HAP-1 (cell line): ENCODE measurements around the gene SLC30A3.
"Not testable (repeated sequence)": the region's sequence is repeated elsewhere in the genome, so short reads cannot be mapped to it uniquely, and the experiment has no call there.

Experiments used
- DNase-seq, 2 experiments: peaks; one replicate each; pipeline ENCODE4 v3.0.0-alpha.2; 2016 to 2020; ENCODE audit warnings: low spot score in 2 of 2
- H3K27me3 ChIP-seq: fragments of 250-450 bp; sonication (Bioruptor Pico); 2 replicates; pipeline ENCODE4 v1.5.1; 2020; ENCODE audit warnings: low read depth, mild to moderate bottlenecking, moderate library complexity
- H3K36me3 ChIP-seq: fragments of 250-450 bp; sonication (Bioruptor Pico); replicated peaks from 2 replicates; pipeline ENCODE4 v1.5.1; 2020; ENCODE audit warnings: mild to moderate bottlenecking
- H3K4me1 ChIP-seq: fragments of 250-450 bp; sonication (Bioruptor Pico); 2 replicates; pipeline ENCODE4 v1.5.1; 2020; ENCODE audit warnings: mild to moderate bottlenecking
- H3K4me3 ChIP-seq: fragments of 250-450 bp; sonication (Bioruptor Pico); 2 replicates; pipeline ENCODE4 v1.5.1; 2020; ENCODE audit warnings: mild to moderate bottlenecking, moderate library complexity
- H3K9me3 ChIP-seq: fragments of 250-450 bp; sonication (Bioruptor Pico); 2 replicates; pipeline ENCODE4 v1.5.1; 2020; ENCODE audit warnings: mild to moderate bottlenecking, moderate library complexity
- in situ Hi-C: fragments of 300-500 bp; cut with MboI; formaldehyde crosslinking; loops from 3 replicates; pipeline ENCODE4 v1.14.3; 2020; ENCODE audit warnings: low sequenced_read_pairs, inconsistent platforms, mixed read lengths

Gene SLC30A3

DNA sequence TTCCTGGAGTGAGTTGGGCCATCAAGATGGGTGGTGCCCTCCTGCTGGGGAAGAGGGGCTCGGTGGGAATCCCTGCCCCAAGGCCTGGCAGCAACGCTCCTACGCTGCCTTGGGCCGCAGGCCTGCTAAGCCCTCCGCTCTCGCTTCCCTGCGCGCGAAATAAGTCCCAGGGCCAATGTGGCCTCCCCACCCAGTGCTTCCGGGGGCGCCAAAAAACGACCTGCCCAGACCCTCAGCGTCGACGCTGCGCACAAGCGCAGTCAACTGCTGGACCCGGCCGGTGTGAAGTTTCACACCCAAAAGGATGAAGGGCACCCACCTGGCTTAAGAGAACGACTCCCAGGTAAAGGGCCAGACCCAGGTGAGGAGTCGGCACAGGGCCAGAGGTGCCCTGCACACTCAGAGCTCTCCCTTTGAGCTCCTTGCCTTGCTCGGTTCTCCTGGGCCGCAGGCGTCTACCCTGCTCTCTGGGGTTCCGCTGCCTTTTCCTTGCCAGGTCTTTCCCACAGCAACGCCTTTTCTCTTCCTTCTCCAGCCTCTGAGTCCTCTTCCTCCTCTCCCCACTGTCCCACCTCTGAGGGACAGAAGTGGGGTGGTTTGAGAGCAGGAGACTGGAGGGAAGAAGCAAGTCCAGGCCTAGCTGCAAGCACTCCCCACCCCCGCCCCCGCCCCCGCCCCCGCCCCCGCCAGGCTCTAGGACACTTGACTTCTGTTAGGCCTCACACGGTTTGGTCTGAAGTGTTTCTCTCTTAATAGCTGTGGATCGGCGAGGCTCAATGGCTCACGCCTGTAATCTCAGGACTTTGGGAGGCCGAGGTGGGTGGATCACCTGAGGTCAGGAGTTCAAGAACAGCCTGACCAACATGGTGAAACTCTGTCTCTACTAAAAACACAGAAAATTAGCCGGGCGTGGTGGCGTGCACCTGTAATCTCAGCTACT lies 12.6 kb upstream of the SLC30A3 start, which contains the start of gene DNAJC5G:
DNAJC5G (plus strand) TSS at position 223 of the 940 bp plus-strand sequence. CDS start 1,296 bp downstream, outside the sequence.
- Histone ChIP-seq H3K9me3 (no peaks in the 10 kb centered on the region), H3K27me3 (no peaks in the 10 kb centered on the region), H3K4me1 (peaks cover 5% of the 10 kb centered on the region), H3K36me3 (no peaks in the 10 kb centered on the region), H3K4me3 (no peak within 1 kb of the TSS)
- no peak for DNase-seq
- in situ Hi-C loops = no loop called here

DNA sequence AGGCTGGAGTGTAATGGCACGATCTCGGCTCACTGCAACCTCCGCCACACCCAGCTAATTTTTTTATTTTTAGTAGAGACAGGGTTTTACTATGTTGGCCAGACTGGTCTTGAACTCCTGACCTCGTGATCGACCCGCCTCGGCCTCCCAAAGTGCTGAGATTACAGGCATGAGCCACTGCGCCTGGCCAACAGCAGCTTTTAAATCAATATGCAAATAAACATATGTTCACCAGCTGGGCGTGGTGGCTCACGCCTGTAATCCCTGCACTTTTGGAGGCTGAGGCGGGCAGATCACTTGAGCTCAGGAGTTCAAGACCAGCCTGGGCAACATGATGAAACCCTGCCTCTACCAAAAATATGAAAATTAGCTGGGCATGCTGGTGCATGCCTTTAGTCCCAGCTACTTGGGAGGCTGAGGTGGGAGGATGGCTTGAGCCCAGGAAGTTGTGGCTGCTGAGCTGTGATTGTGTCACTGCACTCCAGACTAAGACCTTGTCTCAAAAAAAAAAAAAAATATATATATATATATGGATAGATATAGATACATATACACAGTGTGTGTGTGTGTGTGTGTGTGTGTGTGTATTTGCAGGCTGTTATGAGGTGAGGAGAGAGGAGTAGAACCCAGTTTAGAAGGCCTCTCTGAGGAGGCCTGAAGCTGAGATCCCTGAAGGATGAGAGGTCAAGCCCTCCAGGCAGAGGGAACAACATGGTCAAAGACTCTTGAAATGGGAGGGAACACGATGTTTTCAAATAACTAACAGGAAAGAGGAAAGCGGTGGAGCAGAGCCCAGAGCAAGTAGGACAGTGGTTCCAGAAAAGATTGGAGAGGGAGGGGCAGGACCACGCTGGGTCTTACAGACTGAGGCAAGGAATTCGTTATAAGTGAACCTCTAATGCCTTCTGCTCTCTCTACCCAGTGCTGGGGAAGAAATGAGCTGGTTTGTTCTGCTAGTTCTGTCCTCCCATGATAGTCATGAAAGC lies 10.0 kb upstream of the SLC30A3 start:
- H3K9me3 ChIP-seq, in situ Hi-C loops, H3K4me1 ChIP-seq, H3K4me3 ChIP-seq, DNase-seq, H3K27me3 ChIP-seq, H3K36me3 ChIP-seq: not testable (repeated sequence)

DNA sequence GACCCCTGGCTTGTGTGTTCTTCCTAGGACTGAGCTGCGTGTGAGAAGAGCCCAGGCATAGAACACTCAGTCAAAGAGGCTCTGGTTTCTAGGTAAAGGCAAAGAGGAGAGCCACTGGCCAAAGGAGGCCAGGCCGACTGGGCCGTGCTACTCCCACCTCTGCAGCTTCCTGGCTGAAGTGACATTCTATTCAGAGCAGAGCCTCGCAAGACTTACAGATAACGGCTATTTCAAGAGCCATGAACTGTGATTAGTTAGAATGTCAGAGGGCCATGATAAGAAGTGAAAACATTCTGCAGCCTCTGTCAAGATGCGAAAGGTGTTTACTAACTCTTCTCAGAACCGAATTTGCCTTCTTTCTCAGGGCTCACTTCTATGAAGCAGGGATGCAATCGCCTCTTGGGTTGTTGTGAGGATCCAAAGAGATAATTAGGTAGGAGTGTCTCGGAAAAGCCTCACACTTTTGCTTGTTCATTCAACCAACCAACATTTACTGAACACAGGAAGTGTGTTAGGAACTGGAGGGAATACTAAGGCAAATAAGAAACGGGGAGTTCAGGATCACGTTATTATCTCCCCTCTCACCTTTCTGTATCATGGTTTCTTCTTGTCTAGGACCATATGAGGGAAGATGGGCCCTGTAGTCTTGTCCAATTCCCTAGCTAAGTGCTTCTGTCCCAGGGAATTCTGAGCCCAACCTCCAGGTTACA lies 8.9 kb upstream of the SLC30A3 start:
- in situ Hi-C loops = no loop called here
- no peak for DNase-seq

DNA sequence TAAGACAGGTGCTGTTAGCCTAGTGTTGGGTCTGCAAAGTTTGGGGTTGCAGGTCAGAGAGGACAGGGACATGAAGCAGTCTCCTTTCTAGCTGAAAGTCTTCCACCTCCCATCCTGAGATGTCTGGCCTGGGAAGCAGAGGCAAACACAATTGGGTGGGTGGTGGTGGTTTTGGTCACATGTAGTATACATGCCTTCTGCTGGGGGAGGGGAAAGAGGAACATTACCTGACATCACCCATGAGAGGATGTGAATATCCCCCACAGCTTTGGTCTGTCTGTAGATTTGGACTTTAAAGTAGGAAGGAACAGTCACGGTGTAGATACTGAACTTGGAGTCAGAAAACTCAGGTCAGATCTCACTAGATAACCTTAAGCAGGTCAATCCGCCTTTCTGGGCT lies 7.8 kb upstream of the SLC30A3 start:
- Histone ChIP-seq H3K27me3 (no peaks in the 10 kb centered on the region), H3K9me3 (no peaks in the 10 kb centered on the region), H3K36me3 (no peaks in the 10 kb centered on the region), H3K4me3 (no peak overlapping the region), H3K4me1 (no peaks in the 10 kb centered on the region)
- in situ Hi-C loops = no loop called here
- DNase-seq = no peak

More for the DNA sequence above, 8.9 kb upstream of the SLC30A3 start:
- no peaks in the 10 kb centered on the region for H3K4me1 ChIP-seq
- H3K4me3 ChIP-seq = no peak overlapping the region
- no peaks in the 10 kb centered on the region for H3K9me3 ChIP-seq
- no peaks in the 10 kb centered on the region for H3K27me3 ChIP-seq
- H3K36me3 ChIP-seq = no peaks in the 10 kb centered on the region

DNA sequence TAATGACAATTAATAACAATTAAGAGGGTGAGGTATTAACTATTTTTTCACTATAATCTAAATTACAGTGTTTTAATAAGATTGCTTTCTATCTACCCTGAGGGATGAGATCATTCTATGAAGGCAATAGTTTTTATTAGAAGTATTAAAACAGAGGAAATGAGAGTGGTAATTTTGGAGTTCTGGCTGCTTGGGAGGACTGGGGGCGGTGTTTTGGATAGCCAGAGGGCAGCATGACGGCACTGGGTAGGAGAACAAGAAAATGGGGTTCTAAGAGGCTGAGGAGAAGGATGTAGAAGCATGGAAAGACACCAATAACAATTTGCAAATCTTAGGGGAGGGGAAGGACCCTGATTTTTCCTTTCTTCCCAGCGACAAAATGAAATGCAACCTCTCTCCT lies 7.3 kb upstream of the SLC30A3 start:
- no peak for DNase-seq
- in situ Hi-C loops = no loop called here
- Histone ChIP-seq H3K9me3 (no peaks in the 10 kb centered on the region), H3K4me1 (peaks cover 4% of the 10 kb centered on the region), H3K36me3 (peaks cover 3% of the 10 kb centered on the region; the same call in 1 of the 2 replicates), H3K4me3 (no peak overlapping the region), H3K27me3 (no peaks in the 10 kb centered on the region)

DNA sequence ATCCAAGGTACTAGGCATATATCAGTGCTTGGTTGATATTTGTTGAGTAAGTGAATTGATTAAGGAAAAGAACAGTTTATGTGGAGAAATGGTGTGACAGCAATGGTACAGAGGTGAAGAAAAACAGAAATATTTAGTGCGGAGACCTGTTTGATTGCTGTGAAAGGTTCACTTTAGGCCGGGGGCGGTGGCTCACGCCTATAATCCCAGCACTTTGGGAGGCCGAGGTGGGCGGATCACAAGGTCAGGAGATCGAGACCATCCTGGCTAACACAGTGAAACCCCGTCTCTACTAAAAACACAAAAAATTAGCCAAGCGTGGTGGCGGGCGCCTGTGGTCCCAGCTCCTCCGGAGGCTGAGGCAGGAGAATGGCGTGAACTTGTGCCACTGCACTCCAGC lies 5.4 kb upstream of the SLC30A3 start:
- in situ Hi-C loops, DNase-seq, H3K9me3 ChIP-seq, H3K36me3 ChIP-seq, H3K4me3 ChIP-seq, H3K27me3 ChIP-seq: not testable (repeated sequence)
- peaks cover 22% of the 10 kb centered on the region for H3K4me1 ChIP-seq

DNA sequence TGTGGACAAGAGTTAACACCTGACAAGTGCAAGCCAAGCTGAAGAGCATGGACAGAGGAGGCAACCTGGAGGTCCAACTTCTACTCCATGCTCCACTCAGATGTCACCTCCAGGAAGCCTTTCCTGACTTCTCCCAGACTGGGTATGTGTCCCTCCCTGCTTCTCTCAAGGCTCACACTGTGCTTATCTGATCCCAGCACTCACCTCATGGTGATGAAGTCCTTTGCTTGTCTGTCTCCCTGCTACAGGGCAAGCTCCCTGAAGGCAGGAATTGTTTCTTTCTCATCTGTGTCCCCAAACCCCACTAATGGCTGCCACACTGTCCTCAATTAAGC lies 2.7 kb upstream of the SLC30A3 start:
- no peak for DNase-seq
- in situ Hi-C loops = no loop called here
- no peaks in the 10 kb centered on the region for H3K9me3 ChIP-seq
- no peaks in the 10 kb centered on the region for H3K27me3 ChIP-seq
- no peak overlapping the region for H3K4me3 ChIP-seq
- peaks cover 31% of the 10 kb centered on the region for H3K4me1 ChIP-seq
- peaks cover 6% of the 10 kb centered on the region; the same call in 1 of the 2 replicates for H3K36me3 ChIP-seq

DNA sequence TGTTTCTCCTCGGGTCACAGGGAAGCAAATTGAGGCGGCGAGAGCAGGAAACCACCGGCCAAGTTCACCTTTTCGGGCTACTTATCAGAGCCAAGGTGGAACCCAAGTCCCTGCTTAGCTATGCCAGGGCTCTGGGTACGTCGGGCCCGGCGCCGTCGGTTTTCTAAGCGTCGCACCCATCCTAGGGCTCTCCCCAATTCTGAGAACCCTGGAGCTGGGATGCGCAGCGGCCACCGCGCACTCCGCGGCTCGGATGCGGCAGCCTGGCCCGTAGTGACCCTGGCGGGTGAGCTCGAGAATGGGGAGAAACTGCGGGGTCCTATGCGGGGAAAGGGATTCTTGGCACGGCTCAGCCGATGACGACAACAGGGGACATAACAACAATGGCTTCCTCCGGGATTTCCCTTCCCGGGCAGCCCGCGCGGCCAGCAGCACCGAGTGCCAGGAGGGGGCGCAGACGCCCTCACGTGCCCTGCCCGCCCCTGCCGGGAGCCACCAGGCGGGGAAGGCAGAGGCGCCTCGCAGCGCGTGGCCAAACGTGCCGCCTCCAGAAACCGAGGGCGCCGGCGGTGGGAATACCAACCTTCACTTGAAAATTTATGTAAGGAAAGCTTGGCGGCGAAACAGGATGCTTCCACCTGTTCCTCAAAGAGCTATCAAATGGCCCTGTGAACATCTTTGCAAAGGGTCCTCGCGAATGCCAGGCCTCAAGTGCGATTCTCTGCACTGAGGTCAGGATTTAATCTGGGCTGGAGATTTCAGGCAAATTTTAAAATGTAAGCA lies 2.1 kb upstream of the SLC30A3 start:
- Histone ChIP-seq H3K4me3 (peak overlapping the region; percentile 93), H3K9me3 (no peaks in the 10 kb centered on the region), H3K27me3 (no peaks in the 10 kb centered on the region), H3K36me3 (peaks cover 6% of the 10 kb centered on the region; the same call in 1 of the 2 replicates), H3K4me1 (peaks cover 31% of the 10 kb centered on the region)
- peak; percentile 81 to 89 for DNase-seq
- in situ Hi-C loops = no loop called here

DNA sequence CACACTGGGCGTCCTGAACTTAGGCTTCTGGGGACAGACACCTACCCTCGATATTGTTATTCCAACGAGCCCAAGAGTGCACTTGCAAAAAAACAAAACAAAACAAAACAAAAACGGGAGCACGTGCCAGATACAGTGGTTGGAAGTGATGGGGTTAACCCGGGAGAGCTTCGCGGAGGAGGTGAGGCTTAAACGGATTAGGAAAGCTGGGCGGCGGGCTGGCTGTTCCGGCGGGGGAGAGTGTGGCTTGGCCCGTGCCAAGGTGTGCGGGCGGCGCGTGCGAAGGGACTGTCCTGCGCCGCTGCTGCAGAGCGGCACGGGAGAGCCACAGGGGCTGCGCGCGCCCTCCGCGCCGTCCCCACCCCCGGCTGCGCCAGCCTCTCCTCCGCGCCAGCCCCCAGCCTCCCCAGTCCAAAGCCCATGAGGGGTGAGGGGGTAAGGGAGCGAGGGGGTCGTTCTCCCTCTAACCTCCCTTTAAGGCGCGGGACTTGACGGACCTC lies 1.5 kb upstream of the SLC30A3 start:
- peaks cover 6% of the 10 kb centered on the region; the same call in 1 of the 2 replicates for H3K36me3 ChIP-seq
- in situ Hi-C loops = no loop called here

DNA sequence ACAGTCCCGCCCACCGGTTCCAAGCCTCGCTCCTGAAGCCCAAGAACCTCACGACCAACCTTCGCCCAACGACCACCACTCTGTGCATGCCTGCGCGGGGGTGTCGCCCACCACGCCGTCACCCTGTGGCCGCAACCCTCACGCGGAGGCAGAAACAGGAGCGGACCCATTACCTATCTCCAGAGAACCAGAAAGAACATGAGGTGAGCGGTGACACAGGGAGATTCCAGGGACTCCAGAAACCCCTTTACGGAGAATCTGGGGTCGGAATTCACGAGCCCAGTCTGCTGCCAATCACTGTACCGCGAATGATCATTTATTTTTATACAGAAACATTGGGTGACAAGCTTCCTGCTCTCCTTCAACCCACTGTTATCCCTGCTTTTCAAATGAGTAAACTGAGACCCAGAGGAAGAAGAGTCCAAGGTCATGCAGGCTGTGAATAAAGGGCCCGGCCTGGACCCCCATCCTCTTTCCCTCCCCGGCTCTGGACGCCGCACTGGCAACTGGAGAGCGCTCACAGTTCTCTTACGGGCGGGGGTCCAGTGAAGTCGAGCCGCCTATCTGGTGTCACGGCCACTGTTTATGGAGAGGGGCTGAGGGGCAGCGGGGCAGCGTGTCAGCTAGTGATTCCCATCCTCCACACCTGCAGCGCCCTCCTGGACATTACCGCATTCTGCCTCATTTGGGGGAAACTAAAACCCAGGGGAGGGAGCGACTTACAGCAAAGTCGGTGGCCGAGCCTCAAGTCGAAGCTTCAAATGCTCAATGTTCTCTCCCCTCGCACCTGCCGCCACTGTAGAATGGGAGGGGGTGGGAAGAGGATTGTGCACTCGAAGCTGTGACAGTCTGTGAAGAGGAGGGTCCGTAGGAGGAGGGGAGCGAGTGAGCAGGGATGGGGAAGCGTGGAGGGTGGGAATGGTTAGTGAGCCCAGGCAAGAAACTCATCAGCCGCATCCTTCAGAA lies 723 bp upstream of the SLC30A3 start:
- in situ Hi-C loops = no loop called here
- Histone ChIP-seq H3K4me1 (peaks cover 31% of the 10 kb centered on the region), H3K36me3 (peaks cover 6% of the 10 kb centered on the region; the same call in 1 of the 2 replicates), H3K27me3 (no peaks in the 10 kb centered on the region), H3K4me3 (peak overlapping the region; percentile 93), H3K9me3 (no peaks in the 10 kb centered on the region)
- no peak for DNase-seq

More for the DNA sequence above, 1.5 kb upstream of the SLC30A3 start:
- Histone ChIP-seq H3K9me3 (no peaks in the 10 kb centered on the region), H3K4me3 (peak overlapping the region; percentile 93), H3K27me3 (no peaks in the 10 kb centered on the region), H3K4me1 (peaks cover 31% of the 10 kb centered on the region)
- DNase-seq = no peak

DNA sequence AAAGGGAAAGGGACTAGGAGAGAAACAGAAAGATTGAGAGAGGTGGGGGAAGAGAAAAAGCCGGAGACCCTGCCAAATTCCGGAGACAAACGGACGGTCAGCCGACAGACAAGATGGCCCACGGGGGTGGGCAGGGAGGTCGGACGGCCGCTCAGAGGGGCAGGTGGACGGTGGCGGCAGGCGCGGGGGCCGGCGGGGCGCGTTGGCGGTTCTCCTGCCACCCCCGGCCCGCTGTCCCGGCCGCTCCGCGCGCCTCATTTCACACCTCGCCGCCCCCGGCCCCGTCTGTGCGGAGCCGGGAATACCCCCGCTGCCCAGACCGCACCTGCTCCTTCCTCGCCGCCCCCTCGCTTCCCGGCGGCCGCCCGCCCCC lies 935 bp downstream of the SLC30A3 start:
- Histone ChIP-seq H3K4me3 (peak overlapping the region; percentile 93), H3K9me3 (no peaks in the 10 kb centered on the region), H3K27me3 (no peaks in the 10 kb centered on the region), H3K36me3 (peaks cover 18% of the 10 kb centered on the region), H3K4me1 (peaks cover 31% of the 10 kb centered on the region)
- in situ Hi-C loops = no loop called here
- DNase-seq = no peak
